T-helper 1 cell treated with Interleukin-12 subunit alpha and Interleukin-12 subunit beta and Interleukin-4 antibody, amounts not matched to agents 30 μg/mL and 1 μg/mL, for 36 hours (primary cell): ENCODE measurements around the gene BTD.
"Not testable (repeated sequence)": the region's sequence is repeated elsewhere in the genome, so short reads cannot be mapped to it uniquely, and the experiment has no call there.

Experiments used
- H3K27ac Mint-ChIP-seq: one replicate; pipeline ENCODE4 v1.8.0; 2021; ENCODE audit warnings: mild to moderate bottlenecking, mixed read lengths
- H3K27me3 Mint-ChIP-seq: one replicate; pipeline ENCODE4 v1.8.0; 2021; ENCODE audit warnings: low read depth, mixed read lengths
- H3K36me3 Mint-ChIP-seq: one replicate; pipeline ENCODE4 v1.8.0; 2021; ENCODE audit warnings: low read depth, mixed read lengths
- H3K4me1 Mint-ChIP-seq: one replicate; pipeline ENCODE4 v1.8.0; 2021; ENCODE audit warnings: low read depth, mixed read lengths
- H3K4me3 Mint-ChIP-seq: one replicate; pipeline ENCODE4 v1.8.0; 2021; ENCODE audit warnings: mild to moderate bottlenecking, moderate library complexity, mixed read lengths
- H3K9me3 Mint-ChIP-seq: one replicate; pipeline ENCODE4 v1.8.0; 2021; ENCODE audit warnings: mixed read lengths

BTD gene

DNA sequence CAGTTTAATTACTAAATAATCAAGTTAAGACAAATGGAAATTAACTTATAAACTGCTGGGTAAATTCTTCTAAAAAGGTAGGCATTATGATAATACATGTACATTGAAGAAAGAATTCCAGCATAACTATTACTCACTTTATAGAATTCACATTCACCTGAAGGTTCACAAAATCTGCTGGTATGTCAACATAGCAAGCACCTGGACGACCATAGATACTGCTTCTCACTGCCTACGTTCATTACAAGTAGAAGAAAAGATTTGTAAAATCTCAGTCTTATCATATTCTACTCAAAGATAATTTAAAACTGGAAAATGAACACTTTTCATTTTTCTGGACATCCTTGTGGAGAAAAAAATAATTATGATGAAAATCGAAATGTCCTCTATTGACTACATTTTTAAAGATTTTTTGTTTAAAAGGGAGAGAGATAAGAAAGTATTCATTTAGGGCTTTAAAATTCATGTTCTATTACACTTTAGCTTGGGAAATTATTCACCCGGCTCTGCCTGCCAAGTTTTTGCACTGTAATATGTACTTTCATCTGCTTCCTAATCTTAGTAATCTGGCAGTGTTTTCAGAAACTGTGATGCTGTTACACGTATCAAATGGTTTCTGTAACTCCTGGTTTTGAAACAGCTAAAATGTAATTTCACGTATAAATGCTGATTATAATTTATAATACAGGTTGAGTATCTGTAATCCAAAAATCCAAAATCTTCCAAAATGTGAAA lies 16.3 kb upstream of the BTD start:
- Mint-ChIP-seq H3K36me3 (peaks cover 43% of the 10 kb centered on the region), H3K4me3 (no peak overlapping the region), H3K9me3 (no peaks in the 10 kb centered on the region), H3K27me3 (no peaks in the 10 kb centered on the region), H3K4me1 (no peaks in the 10 kb centered on the region), H3K27ac (no peak overlapping the region)

DNA sequence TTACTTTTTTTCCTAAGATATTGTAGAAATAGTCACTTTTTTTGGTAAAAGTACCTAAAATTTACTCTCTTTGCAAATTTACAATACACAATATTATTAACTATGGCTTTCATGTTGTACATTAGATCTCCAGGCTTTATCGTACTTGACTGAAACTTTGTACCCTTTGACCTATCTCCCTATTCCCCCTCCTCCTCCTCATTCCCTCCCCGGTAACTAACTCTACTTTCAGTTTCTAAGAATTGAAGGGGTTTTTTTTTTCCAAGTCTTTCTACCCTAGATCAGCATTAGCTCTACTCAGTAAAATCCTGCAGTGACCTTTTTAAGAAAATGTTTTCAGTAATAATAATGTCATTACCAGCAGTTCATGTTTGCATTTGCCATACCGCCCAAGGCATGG lies 10.3 kb upstream of the BTD start:
- H3K4me1 Mint-ChIP-seq = peaks cover 3% of the 10 kb centered on the region
- H3K27ac Mint-ChIP-seq = no peak overlapping the region
- H3K4me3 Mint-ChIP-seq = no peak overlapping the region
- H3K36me3 Mint-ChIP-seq = peaks cover 21% of the 10 kb centered on the region
- H3K9me3 Mint-ChIP-seq = no peaks in the 10 kb centered on the region
- no peaks in the 10 kb centered on the region for H3K27me3 Mint-ChIP-seq

DNA sequence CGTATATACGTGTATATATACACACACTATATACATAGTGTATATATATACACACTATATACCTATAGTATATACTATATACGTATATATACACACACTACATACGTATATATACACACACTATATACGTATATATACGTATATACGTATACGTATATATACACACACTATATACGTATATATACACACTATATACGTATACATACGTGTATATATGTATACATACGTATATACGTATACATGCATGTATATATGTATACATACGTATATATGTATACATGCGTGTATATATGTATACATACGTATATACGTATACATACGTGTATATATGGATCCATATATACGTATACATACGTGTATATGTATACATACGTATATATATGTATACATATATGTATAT lies 9.6 kb upstream of the BTD start:
- Mint-ChIP-seq H3K27me3 (no peaks in the 10 kb centered on the region), H3K4me1 (peaks cover 3% of the 10 kb centered on the region), H3K27ac (no peak overlapping the region), H3K9me3 (no peaks in the 10 kb centered on the region), H3K36me3 (peaks cover 17% of the 10 kb centered on the region), H3K4me3 (no peak overlapping the region)

DNA sequence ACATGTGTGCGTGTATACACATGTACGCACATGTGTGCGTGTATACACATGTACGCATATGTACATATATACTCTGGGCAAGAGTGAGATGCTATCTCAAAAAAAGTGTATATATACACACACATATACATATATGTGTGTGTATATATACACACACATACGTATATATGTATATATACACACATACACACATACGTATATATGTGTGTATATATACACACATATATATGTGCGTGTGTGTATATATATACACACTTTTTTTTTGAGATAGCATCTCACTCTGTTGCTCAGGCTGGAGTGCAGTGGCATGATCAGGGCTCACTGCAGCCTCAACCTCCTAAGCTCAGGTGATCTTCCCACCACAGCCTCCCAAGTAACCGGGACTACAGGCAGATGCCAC lies 8.6 kb upstream of the BTD start:
- Mint-ChIP-seq H3K9me3 (no peaks in the 10 kb centered on the region), H3K27ac (no peak overlapping the region), H3K36me3 (peaks cover 22% of the 10 kb centered on the region), H3K4me3 (no peak overlapping the region), H3K4me1 (peaks cover 3% of the 10 kb centered on the region), H3K27me3 (no peaks in the 10 kb centered on the region)

DNA sequence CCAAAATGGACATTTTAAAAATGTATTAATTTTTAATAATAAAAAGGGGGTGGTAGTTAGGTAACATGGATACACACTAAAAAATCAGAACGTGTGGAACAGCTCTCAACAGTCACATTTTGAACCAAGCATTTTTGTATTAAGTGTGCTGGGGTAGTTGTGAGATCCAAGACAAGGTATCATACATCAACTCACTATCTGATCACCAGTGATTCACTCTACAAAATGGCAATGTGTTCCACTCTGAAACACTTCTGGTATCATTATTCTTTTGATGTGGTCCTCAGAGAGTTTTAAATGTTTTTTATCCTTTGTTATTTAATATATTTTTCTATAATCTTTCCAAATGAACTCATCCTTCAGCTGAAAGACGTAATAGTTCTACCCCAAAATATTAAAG lies 5.6 kb upstream of the BTD start:
- H3K9me3 Mint-ChIP-seq = no peaks in the 10 kb centered on the region
- no peak overlapping the region for H3K4me3 Mint-ChIP-seq
- H3K27me3 Mint-ChIP-seq = no peaks in the 10 kb centered on the region
- H3K36me3 Mint-ChIP-seq = peaks cover 25% of the 10 kb centered on the region
- peaks cover 17% of the 10 kb centered on the region for H3K4me1 Mint-ChIP-seq
- no peak overlapping the region for H3K27ac Mint-ChIP-seq

DNA sequence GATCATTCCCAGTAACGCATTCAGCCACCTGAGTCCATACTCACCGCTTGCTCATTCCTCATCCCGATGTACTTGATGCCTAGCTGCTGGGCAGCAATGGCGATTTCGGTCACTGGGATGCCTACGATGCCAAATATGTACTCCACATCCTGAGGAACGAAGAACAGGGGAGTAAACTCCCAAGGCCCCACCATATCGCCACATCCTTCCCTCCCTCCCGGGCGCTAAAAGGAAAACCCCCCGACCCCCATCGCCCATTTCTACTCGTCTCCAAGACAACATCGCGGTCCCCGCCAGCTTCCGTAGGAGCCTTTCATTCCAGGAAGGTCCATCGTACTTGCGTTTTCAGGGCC lies 523 bp upstream of the BTD start:
- Mint-ChIP-seq H3K4me1 (peaks cover 27% of the 10 kb centered on the region), H3K36me3 (peaks cover 30% of the 10 kb centered on the region), H3K4me3 (peak overlapping the region; percentile 99), H3K27ac (peak overlapping the region; percentile 98), H3K27me3 (no peaks in the 10 kb centered on the region), H3K9me3 (peaks cover 6% of the 10 kb centered on the region)

DNA sequence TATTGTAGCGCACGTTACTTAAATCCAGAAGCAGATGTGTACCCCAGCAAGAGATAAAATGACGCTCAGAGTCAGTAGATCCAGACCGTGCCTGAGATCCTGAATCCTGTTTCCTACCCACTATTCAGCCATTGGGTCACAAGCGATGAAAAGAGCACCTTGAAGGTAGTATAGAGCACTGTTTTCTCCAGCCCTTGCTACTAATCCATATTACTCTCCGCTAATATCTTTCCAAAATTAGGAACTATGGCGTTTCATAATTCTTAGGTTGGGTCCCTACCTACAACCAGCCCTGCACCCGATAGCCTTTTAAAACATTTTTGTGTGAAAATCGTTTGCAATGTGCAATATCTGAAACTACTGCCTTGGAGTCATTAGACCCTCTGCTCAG lies 596 bp downstream of the BTD start:
- H3K36me3 Mint-ChIP-seq = peaks cover 28% of the 10 kb centered on the region
- peaks cover 6% of the 10 kb centered on the region for H3K9me3 Mint-ChIP-seq
- peak overlapping the region; percentile 98 for H3K27ac Mint-ChIP-seq
- H3K27me3 Mint-ChIP-seq = no peaks in the 10 kb centered on the region
- H3K4me1 Mint-ChIP-seq = peaks cover 27% of the 10 kb centered on the region
- peak overlapping the region; percentile 99 for H3K4me3 Mint-ChIP-seq

DNA sequence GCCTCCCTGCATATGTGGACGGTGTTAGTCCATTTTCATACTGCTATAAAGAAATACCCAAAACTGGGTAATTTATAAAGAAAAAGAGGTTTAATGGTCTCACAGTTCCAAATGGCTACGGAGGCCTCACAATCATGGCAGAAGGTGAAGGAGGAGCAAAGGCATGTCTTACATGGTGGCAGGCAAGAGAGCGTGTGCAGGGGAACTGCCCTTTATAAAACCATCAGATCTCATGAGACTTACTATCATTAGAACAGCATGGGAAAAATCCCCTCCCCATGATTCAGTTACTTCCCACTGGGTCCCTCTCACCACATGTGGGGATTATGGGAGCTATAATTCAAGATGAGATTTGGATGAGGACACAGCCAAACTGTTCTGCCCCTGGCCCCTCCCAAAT lies 1.3 kb downstream of the BTD start:
- Mint-ChIP-seq H3K4me3 (peak overlapping the region; percentile 99), H3K4me1 (peaks cover 27% of the 10 kb centered on the region), H3K36me3 (peaks cover 24% of the 10 kb centered on the region), H3K27ac (peak overlapping the region; percentile 44)
- not testable (repeated sequence) for H3K9me3 Mint-ChIP-seq, H3K27me3 Mint-ChIP-seq

DNA sequence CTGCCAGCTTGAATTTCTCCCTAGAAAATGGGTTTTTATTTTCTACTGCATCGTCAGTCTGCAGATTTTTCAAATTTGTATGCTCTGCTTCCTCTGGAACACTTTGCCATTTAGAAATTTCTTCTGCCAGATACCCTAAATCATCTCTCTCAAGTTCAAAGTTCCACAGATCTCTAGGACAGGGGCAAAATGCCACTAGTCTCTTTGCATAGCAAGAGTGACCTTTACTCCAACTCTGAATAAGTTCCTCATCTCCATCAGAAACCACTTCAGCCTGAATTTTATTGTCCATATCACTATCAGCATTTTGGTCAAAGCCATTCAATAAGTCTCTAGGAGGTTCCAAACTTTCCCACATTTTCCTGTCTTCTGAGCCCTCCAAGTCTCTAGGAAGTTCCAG lies 3.0 kb downstream of the BTD start:
- Mint-ChIP-seq H3K27ac (peak overlapping the region; percentile 22), H3K4me1 (peaks cover 23% of the 10 kb centered on the region), H3K36me3 (peaks cover 13% of the 10 kb centered on the region)
- H3K9me3 Mint-ChIP-seq, H3K4me3 Mint-ChIP-seq, H3K27me3 Mint-ChIP-seq: not testable (repeated sequence)

DNA sequence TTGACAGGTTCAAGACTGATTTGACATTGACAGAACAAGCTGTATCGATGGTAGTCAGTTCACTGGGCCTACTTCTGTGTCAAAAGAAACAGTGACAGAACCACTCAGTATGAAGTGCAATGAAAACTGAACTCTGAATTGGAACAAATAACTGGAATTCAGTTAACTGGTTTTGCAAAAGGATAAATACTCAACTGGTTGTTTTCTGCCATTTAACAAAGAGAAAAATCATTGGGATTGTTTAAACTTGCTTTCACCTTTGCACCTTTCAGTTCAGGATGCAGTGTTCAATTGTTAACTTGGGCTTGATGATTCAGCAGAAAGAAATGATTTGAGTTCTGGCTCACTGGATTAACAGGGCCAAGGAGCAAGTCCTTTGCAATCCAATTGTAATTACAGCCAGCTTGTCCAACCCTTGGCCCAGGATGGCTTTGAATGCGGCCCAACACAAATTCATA lies 4.9 kb downstream of the BTD start:
- peaks cover 7% of the 10 kb centered on the region for H3K36me3 Mint-ChIP-seq
- no peak overlapping the region for H3K4me3 Mint-ChIP-seq
- H3K27ac Mint-ChIP-seq = no peak overlapping the region

DNA sequence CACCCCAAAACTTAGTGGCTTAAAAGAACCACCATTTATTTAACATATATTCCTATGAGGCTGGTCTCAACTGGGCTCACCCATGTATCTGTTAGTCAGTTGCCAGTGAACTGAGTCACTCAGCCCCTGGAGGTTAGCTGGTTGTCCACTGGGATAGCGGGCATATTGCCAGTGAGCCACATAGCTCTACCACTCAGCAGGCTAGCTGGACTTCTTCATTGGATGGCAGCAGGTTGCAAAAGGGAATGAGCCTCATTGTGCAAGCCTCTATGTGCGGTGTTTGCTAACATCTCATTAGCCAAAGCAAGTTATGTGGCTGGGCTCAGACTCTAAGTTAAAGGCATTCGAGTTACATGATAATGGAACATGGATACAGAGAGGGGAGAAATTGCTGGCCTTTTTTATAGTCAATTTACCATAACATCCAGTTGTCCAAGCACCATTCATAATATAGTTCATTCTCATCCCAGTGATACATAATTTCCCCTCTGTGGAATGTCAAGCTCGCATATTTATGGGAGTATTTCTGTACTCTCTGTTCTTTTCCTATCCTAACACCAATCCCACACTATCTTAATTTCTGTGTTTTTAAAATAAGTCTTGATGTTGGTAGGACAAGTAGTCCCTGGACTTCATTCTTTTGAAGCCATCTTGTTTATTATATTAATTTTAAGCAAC lies 8.7 kb downstream of the BTD start:
- H3K27me3 Mint-ChIP-seq = peaks cover 18% of the 10 kb centered on the region
- no peak overlapping the region for H3K4me3 Mint-ChIP-seq
- H3K9me3 Mint-ChIP-seq = no peaks in the 10 kb centered on the region
- H3K4me1 Mint-ChIP-seq = no peaks in the 10 kb centered on the region
- H3K36me3 Mint-ChIP-seq = no peaks in the 10 kb centered on the region
- H3K27ac Mint-ChIP-seq = no peak overlapping the region

More for the DNA sequence above, 4.9 kb downstream of the BTD start:
- H3K9me3 Mint-ChIP-seq = peaks cover 6% of the 10 kb centered on the region
- H3K27me3 Mint-ChIP-seq = peaks cover 3% of the 10 kb centered on the region
- H3K4me1 Mint-ChIP-seq = peaks cover 10% of the 10 kb centered on the region

DNA sequence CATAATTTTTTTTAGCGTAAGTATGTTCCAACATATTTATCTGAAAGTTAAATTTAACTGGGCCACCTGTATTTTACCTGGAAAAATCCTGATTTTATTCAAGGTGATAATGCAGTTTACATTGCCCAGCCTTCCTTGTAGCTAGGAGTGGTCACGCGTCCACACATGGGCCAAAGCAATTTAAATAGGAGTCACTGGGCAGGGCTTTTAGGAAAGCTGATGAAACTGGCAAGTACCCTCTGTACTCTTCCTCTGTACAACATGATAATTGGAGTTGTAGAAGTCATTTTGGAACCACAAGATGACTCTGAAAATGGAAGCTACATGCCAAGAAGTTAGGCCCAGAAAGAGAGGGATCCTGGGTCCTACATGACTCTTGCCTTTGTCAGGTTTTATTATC lies 9.5 kb downstream of the BTD start:
- H3K27me3 Mint-ChIP-seq = peaks cover 18% of the 10 kb centered on the region
- no peak overlapping the region for H3K4me3 Mint-ChIP-seq
- H3K27ac Mint-ChIP-seq = no peak overlapping the region
- H3K36me3 Mint-ChIP-seq = no peaks in the 10 kb centered on the region
- no peaks in the 10 kb centered on the region for H3K9me3 Mint-ChIP-seq
- no peaks in the 10 kb centered on the region for H3K4me1 Mint-ChIP-seq

DNA sequence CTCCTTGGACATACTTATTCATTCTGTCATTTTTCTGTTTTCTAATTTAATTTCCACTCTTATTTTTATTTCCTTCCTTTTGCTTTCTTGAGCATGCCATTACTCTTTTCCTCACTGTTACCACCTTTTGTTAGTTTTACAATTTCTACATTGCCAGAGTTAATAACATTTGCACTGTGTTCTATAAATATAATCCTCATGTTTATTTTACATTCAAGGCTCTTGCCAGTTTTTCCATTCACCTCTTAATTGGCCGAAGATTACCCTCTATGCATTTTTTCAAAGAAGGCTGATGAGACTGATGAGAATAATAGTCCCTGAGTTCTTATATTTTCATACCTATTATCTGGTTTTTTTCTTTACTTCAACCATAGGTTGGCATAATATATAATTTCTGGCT lies 10.5 kb downstream of the BTD start:
- Mint-ChIP-seq H3K4me3 (no peak overlapping the region), H3K27ac (no peak overlapping the region), H3K4me1 (no peaks in the 10 kb centered on the region), H3K27me3 (peaks cover 18% of the 10 kb centered on the region), H3K36me3 (no peaks in the 10 kb centered on the region), H3K9me3 (no peaks in the 10 kb centered on the region)

DNA sequence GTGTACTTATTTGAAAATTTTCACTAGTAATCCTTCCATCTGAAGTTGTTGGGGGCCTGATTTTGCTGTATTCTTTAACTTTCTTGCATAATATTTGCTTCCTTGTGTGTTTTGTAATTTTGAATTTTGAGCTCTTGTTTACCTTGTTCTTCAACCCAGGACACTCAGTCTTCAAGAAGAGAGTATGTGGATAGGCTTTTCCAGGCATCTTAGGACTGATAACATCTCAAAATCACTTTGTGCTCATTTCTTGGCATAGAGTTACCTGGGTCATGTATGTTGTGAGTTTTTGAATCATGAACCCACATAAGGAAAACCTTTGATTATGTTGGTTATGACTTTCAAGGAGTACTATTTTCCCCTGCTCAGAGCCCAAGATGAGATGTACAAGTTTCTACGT lies 13.4 kb downstream of the BTD start:
- no peak overlapping the region for H3K27ac Mint-ChIP-seq
- H3K4me1 Mint-ChIP-seq = no peaks in the 10 kb centered on the region
- H3K27me3 Mint-ChIP-seq = peaks cover 15% of the 10 kb centered on the region
- no peak overlapping the region for H3K4me3 Mint-ChIP-seq
- H3K9me3 Mint-ChIP-seq = peaks cover 11% of the 10 kb centered on the region
- H3K36me3 Mint-ChIP-seq = peaks cover 9% of the 10 kb centered on the region

DNA sequence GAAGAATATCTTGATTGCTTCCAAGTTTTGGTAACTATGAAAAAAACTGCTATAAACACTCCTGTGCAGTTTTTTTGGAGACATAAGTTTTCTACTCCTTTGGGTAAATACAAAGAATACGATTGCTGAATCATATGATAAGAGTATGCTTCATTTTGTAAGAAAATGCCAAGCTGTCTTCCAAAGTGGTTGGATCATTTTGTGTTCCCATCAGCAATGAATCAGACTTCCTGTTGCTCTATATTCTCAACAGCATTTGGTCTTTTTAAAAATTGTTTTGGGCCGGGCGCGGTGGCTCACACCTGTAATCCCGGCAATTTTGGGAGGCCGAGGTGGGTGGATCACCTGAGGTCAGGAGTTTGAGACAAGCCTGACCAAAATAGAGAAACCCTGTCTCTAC lies 14.5 kb downstream of the BTD start:
- no peaks in the 10 kb centered on the region for H3K4me1 Mint-ChIP-seq
- H3K4me3 Mint-ChIP-seq = no peak overlapping the region
- H3K27ac Mint-ChIP-seq = no peak overlapping the region
- H3K27me3 Mint-ChIP-seq = peaks cover 15% of the 10 kb centered on the region
- peaks cover 10% of the 10 kb centered on the region for H3K36me3 Mint-ChIP-seq
- peaks cover 22% of the 10 kb centered on the region for H3K9me3 Mint-ChIP-seq
